Measurements from ENCODE around the gene KBTBD13.
A peak's percentile ranks its signal among the peaks of the same experiment; 100 is the strongest.

The KBTBD13 gene

GRCh38 chr15:65062061-65062460 lies 14.5 kb upstream of the KBTBD13 start:
- H3K4me3 ChIP-seq (ENCODE audit: low read length), result no peak overlapping the region
- DNase-seq (ENCODE audit: low read depth), result no peak
- no peaks in the 10 kb centered on the region for H3K36me3 ChIP-seq (ENCODE audit: control insufficient read depth, insufficient read depth, low read length, severe bottlenecking)
- H3K9me3 ChIP-seq (ENCODE audit: control insufficient read depth, low read length), result peaks cover 4% of the 10 kb centered on the region
- peaks cover 21% of the 10 kb centered on the region for H3K27me3 ChIP-seq (replicated peaks; ENCODE audit: control insufficient read depth, insufficient read depth, low read length)
- H3K4me1 ChIP-seq (ENCODE audit: control insufficient read depth, insufficient read depth, low read length), result peaks cover 23% of the 10 kb centered on the region
- no peak overlapping the region for H3K9ac ChIP-seq (ENCODE audit: low read length)

DNA sequence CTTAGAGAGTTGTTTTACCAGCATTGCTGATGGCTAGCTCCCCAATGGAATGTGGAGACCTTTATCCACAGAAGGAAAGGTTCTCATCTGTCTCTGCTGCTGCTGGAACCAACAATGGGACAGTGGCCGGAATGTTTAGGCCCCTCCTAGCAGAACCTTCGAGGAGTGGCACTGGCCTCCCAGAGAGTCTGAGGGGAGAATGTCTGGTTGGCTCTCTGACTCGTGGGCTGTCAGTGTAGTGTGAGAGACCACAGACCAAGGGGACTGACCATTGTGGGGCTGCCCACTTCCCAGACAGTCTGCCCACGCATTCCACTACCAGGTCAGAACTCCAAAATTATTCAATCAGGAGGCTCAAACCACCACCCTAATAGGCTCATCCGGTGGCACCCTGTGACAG lies 13.8 kb upstream of the KBTBD13 start:
- no peaks in the 10 kb centered on the region for H3K36me3 ChIP-seq (ENCODE audit: control insufficient read depth, insufficient read depth, low read length, severe bottlenecking)
- H3K4me1 ChIP-seq (ENCODE audit: control insufficient read depth, insufficient read depth, low read length), result peaks cover 23% of the 10 kb centered on the region
- no peak overlapping the region for H3K4me3 ChIP-seq (ENCODE audit: low read length)
- peaks cover 25% of the 10 kb centered on the region for H3K27me3 ChIP-seq (replicated peaks; ENCODE audit: control insufficient read depth, insufficient read depth, low read length)
- no peak overlapping the region for H3K9ac ChIP-seq (ENCODE audit: low read length)
- H3K9me3 ChIP-seq (ENCODE audit: control insufficient read depth, low read length), result peaks cover 4% of the 10 kb centered on the region
- no peak for DNase-seq (ENCODE audit: low read depth)

DNA sequence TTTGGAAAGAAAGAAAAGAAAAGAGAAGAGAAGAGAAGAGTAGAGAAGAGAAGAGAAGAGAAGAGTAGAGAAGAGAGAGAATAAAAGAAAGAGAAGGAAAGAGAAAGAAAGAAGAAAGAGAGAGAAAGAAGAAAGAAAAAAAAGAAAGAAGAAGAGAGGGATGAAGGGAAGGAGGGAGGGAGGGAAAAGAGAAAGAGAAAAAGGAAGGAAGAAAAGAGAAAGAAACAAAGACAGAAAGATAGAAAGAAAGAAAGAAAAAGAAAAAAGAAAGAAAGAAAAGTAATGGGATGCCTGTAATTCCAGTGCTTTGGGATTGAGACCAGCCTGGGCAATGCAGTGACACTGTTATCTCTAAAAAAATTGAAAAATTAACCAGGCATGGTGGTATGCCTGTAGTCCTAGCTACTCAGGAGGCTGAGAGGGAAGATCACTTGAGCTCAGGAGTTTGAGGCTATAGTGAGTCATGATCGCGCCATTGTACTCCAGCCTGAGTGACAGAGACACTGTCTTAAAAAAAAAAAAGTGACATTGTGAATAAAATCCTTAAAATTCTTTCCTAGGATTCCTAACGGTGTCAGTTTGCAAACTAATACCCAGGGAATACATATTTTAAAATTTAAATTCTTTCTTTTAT lies 10.4 kb upstream of the KBTBD13 start:
- H3K36me3 ChIP-seq (ENCODE audit: control insufficient read depth, insufficient read depth, low read length, severe bottlenecking), result no peaks in the 10 kb centered on the region
- no peak for DNase-seq (ENCODE audit: low read depth)
- peaks cover 19% of the 10 kb centered on the region for H3K27me3 ChIP-seq (replicated peaks; ENCODE audit: control insufficient read depth, insufficient read depth, low read length)
- H3K4me3 ChIP-seq (ENCODE audit: low read length), result no peak overlapping the region
- H3K4me1 ChIP-seq (ENCODE audit: control insufficient read depth, insufficient read depth, low read length), result peaks cover 36% of the 10 kb centered on the region
- H3K9me3 ChIP-seq (ENCODE audit: control insufficient read depth, low read length), result no peaks in the 10 kb centered on the region
- no peak overlapping the region for H3K9ac ChIP-seq (ENCODE audit: low read length)

- no peak overlapping the region for H3K4me3 ChIP-seq (ENCODE audit: low read length)
- peaks cover 41% of the 10 kb centered on the region for H3K4me1 ChIP-seq (ENCODE audit: control insufficient read depth, insufficient read depth, low read length)
- H3K9ac ChIP-seq (ENCODE audit: low read length), result no peak overlapping the region
- H3K27me3 ChIP-seq (replicated peaks; ENCODE audit: control insufficient read depth, insufficient read depth, low read length), result peaks cover 19% of the 10 kb centered on the region
- H3K9me3 ChIP-seq (ENCODE audit: control insufficient read depth, low read length), result no peaks in the 10 kb centered on the region
- DNase-seq (ENCODE audit: low read depth), result no peak
- H3K36me3 ChIP-seq (ENCODE audit: control insufficient read depth, insufficient read depth, low read length, severe bottlenecking), result no peaks in the 10 kb centered on the region
Observed at GRCh38 chr15:65066635-65067316, 9.8 kb upstream of the KBTBD13 start.

- Histone ChIP-seq H3K27me3 (replicated peaks; ENCODE audit: control insufficient read depth, insufficient read depth, low read length) (peaks cover 19% of the 10 kb centered on the region), H3K36me3 (ENCODE audit: control insufficient read depth, insufficient read depth, low read length, severe bottlenecking) (no peaks in the 10 kb centered on the region), H3K9me3 (ENCODE audit: control insufficient read depth, low read length) (no peaks in the 10 kb centered on the region), H3K9ac (ENCODE audit: low read length) (no peak overlapping the region), H3K4me3 (ENCODE audit: low read length) (no peak overlapping the region), H3K4me1 (ENCODE audit: control insufficient read depth, insufficient read depth, low read length) (peaks cover 44% of the 10 kb centered on the region)
- no peak for DNase-seq (ENCODE audit: low read depth)
Observed at GRCh38 chr15:65067317-65067644, 9.3 kb upstream of the KBTBD13 start.

GRCh38 chr15:65067645-65068402 lies 8.7 kb upstream of the KBTBD13 start, which contains the start of gene RASL12:
RASL12 (minus strand) TSS chr15:65067991; CDS start chr15:65067835, 156 bp downstream.
- no peak for DNase-seq (ENCODE audit: low read depth)
- H3K9ac ChIP-seq (ENCODE audit: low read length), result no peak within 1 kb of the TSS
- peaks cover 42% of the 10 kb centered on the region for H3K4me1 ChIP-seq (ENCODE audit: control insufficient read depth, insufficient read depth, low read length)
- no peak within 1 kb of the TSS for H3K4me3 ChIP-seq (ENCODE audit: low read length)
- no peaks in the 10 kb centered on the region for H3K36me3 ChIP-seq (ENCODE audit: control insufficient read depth, insufficient read depth, low read length, severe bottlenecking)
- no peaks in the 10 kb centered on the region for H3K9me3 ChIP-seq (ENCODE audit: control insufficient read depth, low read length)
- peaks cover 17% of the 10 kb centered on the region for H3K27me3 ChIP-seq (replicated peaks; ENCODE audit: control insufficient read depth, insufficient read depth, low read length)

GRCh38 chr15:65068403-65068788 lies 8.2 kb upstream of the KBTBD13 start:
- no peaks in the 10 kb centered on the region for H3K36me3 ChIP-seq (ENCODE audit: control insufficient read depth, insufficient read depth, low read length, severe bottlenecking)
- no peak overlapping the region for H3K9ac ChIP-seq (ENCODE audit: low read length)
- H3K4me3 ChIP-seq (ENCODE audit: low read length), result no peak overlapping the region
- no peaks in the 10 kb centered on the region for H3K9me3 ChIP-seq (ENCODE audit: control insufficient read depth, low read length)
- peaks cover 13% of the 10 kb centered on the region for H3K27me3 ChIP-seq (replicated peaks; ENCODE audit: control insufficient read depth, insufficient read depth, low read length)
- peak; percentile 30 for DNase-seq (ENCODE audit: low read depth)
- H3K4me1 ChIP-seq (ENCODE audit: control insufficient read depth, insufficient read depth, low read length), result peaks cover 41% of the 10 kb centered on the region

- no peak overlapping the region for H3K4me3 ChIP-seq (ENCODE audit: low read length)
- peak; percentile 66 for DNase-seq (ENCODE audit: low read depth)
- peaks cover 41% of the 10 kb centered on the region for H3K4me1 ChIP-seq (ENCODE audit: control insufficient read depth, insufficient read depth, low read length)
- H3K9ac ChIP-seq (ENCODE audit: low read length), result no peak overlapping the region
- peaks cover 6% of the 10 kb centered on the region for H3K27me3 ChIP-seq (replicated peaks; ENCODE audit: control insufficient read depth, insufficient read depth, low read length)
- H3K36me3 ChIP-seq (ENCODE audit: control insufficient read depth, insufficient read depth, low read length, severe bottlenecking), result no peaks in the 10 kb centered on the region
- H3K9me3 ChIP-seq (ENCODE audit: control insufficient read depth, low read length), result no peaks in the 10 kb centered on the region
Observed at GRCh38 chr15:65069179-65069578, 7.4 kb upstream of the KBTBD13 start.

GRCh38 chr15:65069779-65070546 lies 6.6 kb upstream of the KBTBD13 start:
- H3K36me3 ChIP-seq (ENCODE audit: control insufficient read depth, insufficient read depth, low read length, severe bottlenecking), result no peaks in the 10 kb centered on the region
- H3K4me3 ChIP-seq (ENCODE audit: low read length), result no peak overlapping the region
- H3K9me3 ChIP-seq (ENCODE audit: control insufficient read depth, low read length), result no peaks in the 10 kb centered on the region
- H3K27me3 ChIP-seq (replicated peaks; ENCODE audit: control insufficient read depth, insufficient read depth, low read length), result peaks cover 4% of the 10 kb centered on the region
- no peak for DNase-seq (ENCODE audit: low read depth)
- H3K4me1 ChIP-seq (ENCODE audit: control insufficient read depth, insufficient read depth, low read length), result peaks cover 41% of the 10 kb centered on the region
- no peak overlapping the region for H3K9ac ChIP-seq (ENCODE audit: low read length)

- no peak for DNase-seq (ENCODE audit: low read depth)
- H3K9me3 ChIP-seq (ENCODE audit: control insufficient read depth, low read length), result no peaks in the 10 kb centered on the region
Observed at GRCh38 chr15:65071381-65071811, 5.2 kb upstream of the KBTBD13 start.

GRCh38 chr15:65072027-65072426 lies 4.5 kb upstream of the KBTBD13 start:
- H3K36me3 ChIP-seq (ENCODE audit: control insufficient read depth, insufficient read depth, low read length, severe bottlenecking), result no peaks in the 10 kb centered on the region
- no peak overlapping the region for H3K9ac ChIP-seq (ENCODE audit: low read length)
- no peaks in the 10 kb centered on the region for H3K9me3 ChIP-seq (ENCODE audit: control insufficient read depth, low read length)
- no peak for DNase-seq (ENCODE audit: low read depth)
- peaks cover 32% of the 10 kb centered on the region for H3K4me1 ChIP-seq (ENCODE audit: control insufficient read depth, insufficient read depth, low read length)
- peaks cover 12% of the 10 kb centered on the region for H3K27me3 ChIP-seq (replicated peaks; ENCODE audit: control insufficient read depth, insufficient read depth, low read length)
- no peak overlapping the region for H3K4me3 ChIP-seq (ENCODE audit: low read length)

More at GRCh38 chr15:65071381-65071811, 5.2 kb upstream of the KBTBD13 start:
- Histone ChIP-seq H3K36me3 (ENCODE audit: control insufficient read depth, insufficient read depth, low read length, severe bottlenecking) (no peaks in the 10 kb centered on the region), H3K9ac (ENCODE audit: low read length) (no peak overlapping the region), H3K4me3 (ENCODE audit: low read length) (no peak overlapping the region), H3K27me3 (replicated peaks; ENCODE audit: control insufficient read depth, insufficient read depth, low read length) (peaks cover 6% of the 10 kb centered on the region), H3K4me1 (ENCODE audit: control insufficient read depth, insufficient read depth, low read length) (peaks cover 37% of the 10 kb centered on the region)
